ENCODE data around the gene LARGE1.

- TF ChIP-seq EZH2 (IDR thresholded peaks at IDR 0.05; ENCODE audit: insufficient read depth, poor library complexity, severe bottlenecking) (no peak), EZH2phosphoT487 (IDR thresholded peaks at IDR 0.05; ENCODE audit: insufficient read depth, low read depth) (no peak)
These were observed 267.7 kb downstream of the LARGE1 start for GRCh38 chr22:33652615-33653014.

Data from GM23248 (cell line).